SHP77 treated with DMSO at 0.1 percent for 48 hours (cell line): ENCODE data around the gene PEF1.
A peak's percentile ranks its signal among the peaks of the same experiment; 100 is the strongest.

Experiments used
- DNase-seq: peaks from one replicate; lab custom pipeline; 2025; lab: John Stamatoyannopoulos, UW

PEF1 gene

GRCh38 chr1:31653717-31654473 lies 9.2 kb upstream of the PEF1 start:
- DNase-seq: no peak

- no peak for DNase-seq
Observed at GRCh38 chr1:31652891-31653499, 8.3 kb upstream of the PEF1 start.

- no peak for DNase-seq
Observed at GRCh38 chr1:31651766-31652165, 7.1 kb upstream of the PEF1 start.

- no peak for DNase-seq
Observed at GRCh38 chr1:31651089-31651420, 6.4 kb upstream of the PEF1 start.

GRCh38 chr1:31650161-31651088 lies 5.7 kb upstream of the PEF1 start:
- DNase-seq: no peak

- no peak for DNase-seq
Observed at GRCh38 chr1:31648641-31649357, 4.1 kb upstream of the PEF1 start.

- DNase-seq: no peak
Observed at GRCh38 chr1:31648190-31648589, 3.5 kb upstream of the PEF1 start.

GRCh38 chr1:31647106-31647505 lies 2.4 kb upstream of the PEF1 start:
- no peak for DNase-seq

GRCh38 chr1:31646259-31646960 lies 1.7 kb upstream of the PEF1 start:
- DNase-seq: no peak

- no peak for DNase-seq
Observed at GRCh38 chr1:31645274-31645568, 545 bp upstream of the PEF1 start.

- DNase-seq: peak; percentile 55
Observed at GRCh38 chr1:31643976-31644559, 608 bp downstream of the PEF1 start.

GRCh38 chr1:31642897-31643296 lies 1.8 kb downstream of the PEF1 start:
- DNase-seq: no peak

GRCh38 chr1:31642366-31642765 lies 2.3 kb downstream of the PEF1 start:
- no peak for DNase-seq

- DNase-seq: no peak
Observed at GRCh38 chr1:31640964-31641363, 3.7 kb downstream of the PEF1 start.

GRCh38 chr1:31640179-31640578 lies 4.5 kb downstream of the PEF1 start:
- DNase-seq: no peak

GRCh38 chr1:31639543-31639942 lies 5.1 kb downstream of the PEF1 start:
- no peak for DNase-seq

- no peak for DNase-seq
Observed at GRCh38 chr1:31637915-31638673, 6.6 kb downstream of the PEF1 start.

GRCh38 chr1:31633117-31633516 lies 11.6 kb downstream of the PEF1 start:
- DNase-seq: no peak

- no peak for DNase-seq
Observed at GRCh38 chr1:31632649-31633048, 12.0 kb downstream of the PEF1 start.

- DNase-seq: no peak
Observed at GRCh38 chr1:31628931-31629556, 15.6 kb downstream of the PEF1 start.
